Pancreas (tissue), 10 donors: Measurements from ENCODE around the gene PHC3. TPM values are rescaled to one million over a fixed set of nuclear protein-coding genes. Genes with fewer than 3 reads are reported as not detected.
A peak's percentile ranks its signal among the peaks of the same experiment; 100 is the strongest.

Experiments used
- ATAC-seq, 4 donors: fragments of 200-7000 bp; cut with Tn5 transposase; one replicate each; pipeline versions ENCODE4 v1.8.0 to v1.9.1; 2020; ENCODE audit warnings: mild to moderate bottlenecking in 4 of 4, moderate library complexity in 4 of 4
- DNase-seq, 6 donors: peaks; one replicate each; pipeline ENCODE4 v3.0.0-alpha.2; 2020
- FAIRE-seq: peaks from 2 replicates; lab custom pipeline; 2012; peaks lifted over from hg19 to GRCh38; lab: Jason Lieb, UNC
- H3K27ac ChIP-seq, 4 donors: fragments of 200-600 bp; sonication (generic); 1 replicate in 3 of 4; 2 replicates in 1 of 4; pipeline versions ENCODE4 v1.5.0 to v1.8.0; 2020
- H3K27me3 ChIP-seq, 4 donors: fragments of 200-600 bp; one replicate each; pipeline ENCODE4 v1.8.0; 2021
- H3K36me3 ChIP-seq, 3 donors: fragments of 200-600 bp; sonication (generic) in 1 of 3; one replicate each; pipeline versions ENCODE4 v1.5.0 to v1.8.0; 2020 to 2021
- H3K4me1 ChIP-seq, 3 donors: fragments of 200-600 bp; one replicate each; pipeline ENCODE4 v1.8.0; 2021
- H3K4me3 ChIP-seq, 4 donors: fragments of 200-600 bp; sonication (generic) in 2 of 4; one replicate each; pipeline versions ENCODE4 v1.5.0 to v1.8.0; 2020 to 2021
- H3K9me3 ChIP-seq, 4 donors: fragments of 200-600 bp; one replicate each; pipeline ENCODE4 v1.8.0; 2021
- WGBS, 2 donors: extraction: QIAGEN DNeasy Blood & Tissue Kit; methylation state at CpG; one replicate each; pipeline ENCODE4 v1.1.7; 2013; 5-methylcytosine and 5-hydroxymethylcytosine counted together
- intact Hi-C, 3 donors: fragments of 100-400 bp; cut with DNase I; formaldehyde crosslinking; loops; one replicate each; pipeline versions ENCODE4 v1.11.1 to v1.14.2; 2022
- polyA plus RNA-seq, 2 donors: library from polyadenylated mRNA; stranded (reverse); fragments of 200-250 nt; gene quantifications; one replicate each; pipeline ENCODE4 v1.2.3, GENCODE V29; 2013
- total RNA-seq, 6 donors: library from RNA; stranded (reverse); fragmentation: NEBNext Ultra II Directional in 4 of 6; extraction: Animal tissue kit (Norgen Biotek cat#: 25700) in 4 of 6; gene quantifications; one replicate each; pipeline versions ENCODE4 v1.2.1 to v1.2.4, GENCODE V29; 2021 to 2023
- TF ChIP-seq, protein P1 (sequence below), 4 donors: fragments of 200-600 bp; sonication (generic) in 3 of 4; IDR thresholded peaks; one replicate each; pipeline versions ENCODE4 v1.5.0 to v1.8.0; 2021; ENCODE audit warnings: antibody characterized with exemption in 4 of 4
- donor health status: healthy with polysubstance abuse.
- donor health status: DM: no; HTN: no; CAD: no; lungs with moderate emphysema.
- donor health status: DM: no; HTN: no; CAD: no.
- donor health status: control.
- donor health status: control.
- donor health status: Bipolar disorder and iron deficiency.
- donor health status: DM: yes; HTN: yes; CAD: no.
- donor health status: DM: no; HTN: no; CAD: no.
- donor health status: DM: no; HTN: no; CAD: no.
- donor health status: DM: yes; HTN: yes; CAD: no.

PHC3 gene
- total and polyA plus RNA-seq, 8 donors, result 5.5 to 38.0 (median 24.5) TPM

DNA sequence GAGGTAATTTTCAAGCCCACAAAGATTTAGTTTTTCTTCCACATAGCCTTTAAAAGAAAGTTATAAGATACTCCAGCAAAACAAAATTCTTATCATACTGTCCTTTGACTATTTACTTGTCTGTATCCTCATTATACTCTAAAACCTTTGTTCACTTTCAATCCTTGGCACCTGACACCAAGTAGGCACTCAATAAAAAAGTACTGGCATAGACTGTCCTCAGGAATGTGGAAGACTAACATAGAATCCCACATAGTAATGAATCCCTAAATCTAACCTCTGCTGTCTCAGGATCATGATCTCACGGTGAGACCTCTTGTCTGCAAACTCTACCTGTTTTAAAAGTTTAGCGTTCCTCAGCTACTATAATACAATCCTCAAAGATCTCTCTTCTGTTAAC lies 21.6 kb downstream of the PHC3 start:
- H3K36me3 ChIP-seq, result no peaks in the 10 kb centered on the region
- H3K27me3 ChIP-seq, result no peaks in the 10 kb centered on the region
- DNase-seq (no peak), FAIRE-seq (no peak), ATAC-seq (no peak)
- WGBS, 2 donors, result 96 to 97% methylated on average over 2 of the region's 2 CpGs
- H3K9me3 ChIP-seq, result no peaks in the 10 kb centered on the region
- H3K4me1 ChIP-seq, result peaks cover 0 to 8% (median 7%) of the 10 kb centered on the region in 3 donors
- intact Hi-C loops, result no loop called here
- peak overlapping the region in 1 of 4 donors; percentile 24 for H3K27ac ChIP-seq
- TF ChIP-seq, protein P1, sequence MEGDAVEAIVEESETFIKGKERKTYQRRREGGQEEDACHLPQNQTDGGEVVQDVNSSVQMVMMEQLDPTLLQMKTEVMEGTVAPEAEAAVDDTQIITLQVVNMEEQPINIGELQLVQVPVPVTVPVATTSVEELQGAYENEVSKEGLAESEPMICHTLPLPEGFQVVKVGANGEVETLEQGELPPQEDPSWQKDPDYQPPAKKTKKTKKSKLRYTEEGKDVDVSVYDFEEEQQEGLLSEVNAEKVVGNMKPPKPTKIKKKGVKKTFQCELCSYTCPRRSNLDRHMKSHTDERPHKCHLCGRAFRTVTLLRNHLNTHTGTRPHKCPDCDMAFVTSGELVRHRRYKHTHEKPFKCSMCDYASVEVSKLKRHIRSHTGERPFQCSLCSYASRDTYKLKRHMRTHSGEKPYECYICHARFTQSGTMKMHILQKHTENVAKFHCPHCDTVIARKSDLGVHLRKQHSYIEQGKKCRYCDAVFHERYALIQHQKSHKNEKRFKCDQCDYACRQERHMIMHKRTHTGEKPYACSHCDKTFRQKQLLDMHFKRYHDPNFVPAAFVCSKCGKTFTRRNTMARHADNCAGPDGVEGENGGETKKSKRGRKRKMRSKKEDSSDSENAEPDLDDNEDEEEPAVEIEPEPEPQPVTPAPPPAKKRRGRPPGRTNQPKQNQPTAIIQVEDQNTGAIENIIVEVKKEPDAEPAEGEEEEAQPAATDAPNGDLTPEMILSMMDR (IDR thresholded peaks at IDR 0.05), result no peak
- no peak overlapping the region for H3K4me3 ChIP-seq

DNA sequence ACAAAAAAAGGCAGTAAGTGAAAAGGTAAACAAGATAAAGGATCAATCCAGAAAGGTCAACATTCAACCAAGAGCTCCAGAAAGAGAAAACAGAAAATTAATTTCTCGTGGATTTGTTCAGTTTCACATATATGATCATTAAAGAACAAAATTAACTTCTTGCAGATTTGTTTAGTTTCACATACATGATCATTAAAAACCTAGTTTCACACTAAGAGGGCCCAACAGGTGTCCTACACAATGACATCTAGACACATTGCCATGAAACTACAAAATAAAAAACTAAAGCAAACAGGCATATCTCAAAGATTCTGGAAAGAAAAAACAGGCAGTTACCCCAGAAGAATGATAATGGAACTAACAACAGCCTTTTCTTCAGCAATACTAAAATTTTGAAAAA lies 22.1 kb downstream of the PHC3 start:
- no peaks in the 10 kb centered on the region for H3K27me3 ChIP-seq
- H3K27ac ChIP-seq, result peak overlapping the region in 1 of 4 donors; percentile 24
- no peaks in the 10 kb centered on the region for H3K36me3 ChIP-seq
- no peak for FAIRE-seq
- H3K9me3 ChIP-seq, result no peaks in the 10 kb centered on the region
- no peak overlapping the region for H3K4me3 ChIP-seq
- intact Hi-C loops, result no loop called here
- TF ChIP-seq, protein P1 (IDR thresholded peaks at IDR 0.05), result no peak
- DNase-seq, result no peak
- H3K4me1 ChIP-seq, result peaks cover 4 to 13% (median 9%) of the 10 kb centered on the region in 3 donors
- WGBS, 2 donors, result 31 to 40% methylated on average over 1 of the region's 1 CpG
- peak in 1 of 4 donors; percentile 28 for ATAC-seq

DNA sequence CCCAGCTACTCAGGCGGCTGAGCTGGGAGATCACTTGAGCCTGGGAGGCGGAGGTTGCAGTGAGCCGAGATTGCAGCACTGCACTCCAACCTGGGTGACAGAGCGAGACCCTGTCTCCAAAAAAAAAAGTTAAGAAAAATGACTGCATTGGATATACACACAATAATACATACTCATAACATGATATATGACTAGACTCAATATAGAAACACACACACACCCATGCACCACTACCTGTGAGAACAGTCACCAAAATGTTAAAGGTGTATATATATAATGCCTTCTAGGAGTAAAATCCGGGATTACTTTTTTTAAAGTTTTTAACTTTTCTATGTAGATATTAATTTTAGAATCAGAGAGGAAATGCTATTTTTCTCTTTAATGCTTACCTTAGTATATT lies 25.9 kb downstream of the PHC3 start:
- peaks cover 4 to 19% (median 13%) of the 10 kb centered on the region in 3 donors for H3K4me1 ChIP-seq

DNA sequence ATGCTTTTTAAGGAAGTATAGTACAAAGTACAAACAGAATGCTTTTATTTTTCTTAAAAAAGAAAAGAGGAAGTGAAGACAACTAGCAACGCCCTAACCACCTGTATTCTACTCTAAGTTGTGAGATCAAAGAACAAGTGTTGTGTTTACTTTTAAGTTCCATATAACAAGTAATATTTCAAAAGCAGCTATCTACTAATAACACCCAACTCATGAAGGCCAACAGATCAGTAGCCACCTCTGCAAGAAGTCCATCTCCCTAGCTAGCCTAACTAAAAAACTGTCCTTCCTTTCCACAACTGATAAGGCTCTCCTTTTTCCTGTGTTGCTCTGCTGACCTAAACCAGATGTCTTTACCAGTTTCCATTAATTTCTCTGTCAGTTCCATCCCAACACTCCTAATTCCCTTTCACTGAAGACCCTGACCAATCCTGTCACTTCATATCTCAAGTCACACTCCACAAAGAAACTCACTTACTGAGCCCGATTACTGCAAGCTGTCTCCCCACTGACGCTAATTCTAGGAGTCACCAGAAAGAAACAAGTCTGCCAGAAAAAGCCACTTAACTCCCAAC lies 26.9 kb downstream of the PHC3 start:
- ATAC-seq (peak in 3 of 4 donors; percentile 18 to 30 (median 24)), DNase-seq (no peak), FAIRE-seq (no peak)
- TF ChIP-seq, protein P1 (IDR thresholded peaks at IDR 0.05), result no peak
- intact Hi-C loops, result no loop called here
- no peaks in the 10 kb centered on the region for H3K9me3 ChIP-seq
- H3K36me3 ChIP-seq, result no peaks in the 10 kb centered on the region
- H3K4me3 ChIP-seq, result no peak overlapping the region
- H3K4me1 ChIP-seq, result peaks cover 4 to 12% (median 11%) of the 10 kb centered on the region in 3 donors
- WGBS, 2 donors, result 58 to 67% methylated on average over 3 of the region's 3 CpGs
- H3K27ac ChIP-seq, result no peak overlapping the region
- no peaks in the 10 kb centered on the region for H3K27me3 ChIP-seq

More for the DNA sequence above, 25.9 kb downstream of the PHC3 start:
- no peak for DNase-seq
- TF ChIP-seq, protein P1 (IDR thresholded peaks at IDR 0.05), result no peak
- Histone ChIP-seq H3K9me3 (no peaks in the 10 kb centered on the region), H3K4me3 (no peak overlapping the region), H3K27ac (no peak overlapping the region), H3K27me3 (no peaks in the 10 kb centered on the region), H3K36me3 (no peaks in the 10 kb centered on the region)
- 78 to 96% methylated on average over 5 of the region's 5 CpGs for WGBS, 2 donors
- intact Hi-C loops, result no loop called here
- no peak for ATAC-seq
- no peak for FAIRE-seq

DNA sequence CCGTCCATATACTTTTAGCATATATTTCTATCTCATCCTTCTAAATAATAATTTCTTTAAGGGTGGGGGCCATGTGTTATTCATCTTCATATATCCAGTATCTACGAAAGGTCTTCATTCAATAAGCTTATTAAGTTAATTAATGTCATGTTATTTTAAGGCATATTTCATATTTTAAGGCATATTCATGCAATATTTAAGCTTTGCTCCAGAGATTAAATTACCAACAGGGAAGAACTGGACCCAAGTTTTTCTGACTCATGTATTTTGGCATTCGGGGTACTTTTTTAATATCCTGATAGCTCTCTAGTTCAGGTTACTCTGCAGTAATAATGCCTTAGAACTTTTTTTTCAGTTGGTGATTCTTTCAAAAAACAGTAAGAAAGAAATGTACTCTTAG lies 27.4 kb downstream of the PHC3 start:
- 91 to 92% methylated on average over 3 of the region's 3 CpGs for WGBS, 2 donors
- DNase-seq (no peak), FAIRE-seq (no peak), ATAC-seq (no peak)
- Histone ChIP-seq H3K4me3 (no peak overlapping the region), H3K4me1 (peaks cover 4 to 12% (median 11%) of the 10 kb centered on the region in 3 donors), H3K27me3 (no peaks in the 10 kb centered on the region), H3K9me3 (no peaks in the 10 kb centered on the region), H3K27ac (no peak overlapping the region), H3K36me3 (no peaks in the 10 kb centered on the region)
- TF ChIP-seq, protein P1 (IDR thresholded peaks at IDR 0.05), result no peak
- intact Hi-C loops, result no loop called here
